ENCODE measurements around the gene PNO1. TPM values are rescaled to one million over a fixed set of nuclear protein-coding genes. Genes with fewer than 3 reads are reported as not detected.

The PNO1 gene
- total and polyA plus RNA-seq, 9 of the 15 experiments (the other 6 are each of a cell fraction or from before 2014, with no cell fraction given): 11.8 to 81.7 (median 41.1) TPM

DNA sequence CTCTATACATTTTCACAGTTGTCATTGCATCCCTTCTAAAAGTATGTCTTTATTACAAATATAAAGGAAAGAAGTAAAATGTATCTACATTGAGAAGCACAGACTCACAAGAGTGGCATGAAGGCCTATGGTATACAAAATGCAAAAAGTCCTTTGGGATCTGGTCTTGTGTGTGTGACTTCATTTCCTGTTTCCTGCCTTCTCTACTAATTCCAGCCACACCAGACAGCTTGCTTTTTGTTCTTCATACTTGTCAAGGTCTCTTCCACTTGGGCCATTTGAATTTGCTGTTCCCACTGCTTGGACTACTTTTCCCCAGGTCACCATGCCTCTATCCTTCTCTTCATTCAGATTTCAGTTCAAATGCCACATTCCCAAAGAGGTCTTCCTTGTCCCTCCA is 6.7 kb upstream of the PNO1 start (continued):
- TF ChIP-seq, protein P1, sequence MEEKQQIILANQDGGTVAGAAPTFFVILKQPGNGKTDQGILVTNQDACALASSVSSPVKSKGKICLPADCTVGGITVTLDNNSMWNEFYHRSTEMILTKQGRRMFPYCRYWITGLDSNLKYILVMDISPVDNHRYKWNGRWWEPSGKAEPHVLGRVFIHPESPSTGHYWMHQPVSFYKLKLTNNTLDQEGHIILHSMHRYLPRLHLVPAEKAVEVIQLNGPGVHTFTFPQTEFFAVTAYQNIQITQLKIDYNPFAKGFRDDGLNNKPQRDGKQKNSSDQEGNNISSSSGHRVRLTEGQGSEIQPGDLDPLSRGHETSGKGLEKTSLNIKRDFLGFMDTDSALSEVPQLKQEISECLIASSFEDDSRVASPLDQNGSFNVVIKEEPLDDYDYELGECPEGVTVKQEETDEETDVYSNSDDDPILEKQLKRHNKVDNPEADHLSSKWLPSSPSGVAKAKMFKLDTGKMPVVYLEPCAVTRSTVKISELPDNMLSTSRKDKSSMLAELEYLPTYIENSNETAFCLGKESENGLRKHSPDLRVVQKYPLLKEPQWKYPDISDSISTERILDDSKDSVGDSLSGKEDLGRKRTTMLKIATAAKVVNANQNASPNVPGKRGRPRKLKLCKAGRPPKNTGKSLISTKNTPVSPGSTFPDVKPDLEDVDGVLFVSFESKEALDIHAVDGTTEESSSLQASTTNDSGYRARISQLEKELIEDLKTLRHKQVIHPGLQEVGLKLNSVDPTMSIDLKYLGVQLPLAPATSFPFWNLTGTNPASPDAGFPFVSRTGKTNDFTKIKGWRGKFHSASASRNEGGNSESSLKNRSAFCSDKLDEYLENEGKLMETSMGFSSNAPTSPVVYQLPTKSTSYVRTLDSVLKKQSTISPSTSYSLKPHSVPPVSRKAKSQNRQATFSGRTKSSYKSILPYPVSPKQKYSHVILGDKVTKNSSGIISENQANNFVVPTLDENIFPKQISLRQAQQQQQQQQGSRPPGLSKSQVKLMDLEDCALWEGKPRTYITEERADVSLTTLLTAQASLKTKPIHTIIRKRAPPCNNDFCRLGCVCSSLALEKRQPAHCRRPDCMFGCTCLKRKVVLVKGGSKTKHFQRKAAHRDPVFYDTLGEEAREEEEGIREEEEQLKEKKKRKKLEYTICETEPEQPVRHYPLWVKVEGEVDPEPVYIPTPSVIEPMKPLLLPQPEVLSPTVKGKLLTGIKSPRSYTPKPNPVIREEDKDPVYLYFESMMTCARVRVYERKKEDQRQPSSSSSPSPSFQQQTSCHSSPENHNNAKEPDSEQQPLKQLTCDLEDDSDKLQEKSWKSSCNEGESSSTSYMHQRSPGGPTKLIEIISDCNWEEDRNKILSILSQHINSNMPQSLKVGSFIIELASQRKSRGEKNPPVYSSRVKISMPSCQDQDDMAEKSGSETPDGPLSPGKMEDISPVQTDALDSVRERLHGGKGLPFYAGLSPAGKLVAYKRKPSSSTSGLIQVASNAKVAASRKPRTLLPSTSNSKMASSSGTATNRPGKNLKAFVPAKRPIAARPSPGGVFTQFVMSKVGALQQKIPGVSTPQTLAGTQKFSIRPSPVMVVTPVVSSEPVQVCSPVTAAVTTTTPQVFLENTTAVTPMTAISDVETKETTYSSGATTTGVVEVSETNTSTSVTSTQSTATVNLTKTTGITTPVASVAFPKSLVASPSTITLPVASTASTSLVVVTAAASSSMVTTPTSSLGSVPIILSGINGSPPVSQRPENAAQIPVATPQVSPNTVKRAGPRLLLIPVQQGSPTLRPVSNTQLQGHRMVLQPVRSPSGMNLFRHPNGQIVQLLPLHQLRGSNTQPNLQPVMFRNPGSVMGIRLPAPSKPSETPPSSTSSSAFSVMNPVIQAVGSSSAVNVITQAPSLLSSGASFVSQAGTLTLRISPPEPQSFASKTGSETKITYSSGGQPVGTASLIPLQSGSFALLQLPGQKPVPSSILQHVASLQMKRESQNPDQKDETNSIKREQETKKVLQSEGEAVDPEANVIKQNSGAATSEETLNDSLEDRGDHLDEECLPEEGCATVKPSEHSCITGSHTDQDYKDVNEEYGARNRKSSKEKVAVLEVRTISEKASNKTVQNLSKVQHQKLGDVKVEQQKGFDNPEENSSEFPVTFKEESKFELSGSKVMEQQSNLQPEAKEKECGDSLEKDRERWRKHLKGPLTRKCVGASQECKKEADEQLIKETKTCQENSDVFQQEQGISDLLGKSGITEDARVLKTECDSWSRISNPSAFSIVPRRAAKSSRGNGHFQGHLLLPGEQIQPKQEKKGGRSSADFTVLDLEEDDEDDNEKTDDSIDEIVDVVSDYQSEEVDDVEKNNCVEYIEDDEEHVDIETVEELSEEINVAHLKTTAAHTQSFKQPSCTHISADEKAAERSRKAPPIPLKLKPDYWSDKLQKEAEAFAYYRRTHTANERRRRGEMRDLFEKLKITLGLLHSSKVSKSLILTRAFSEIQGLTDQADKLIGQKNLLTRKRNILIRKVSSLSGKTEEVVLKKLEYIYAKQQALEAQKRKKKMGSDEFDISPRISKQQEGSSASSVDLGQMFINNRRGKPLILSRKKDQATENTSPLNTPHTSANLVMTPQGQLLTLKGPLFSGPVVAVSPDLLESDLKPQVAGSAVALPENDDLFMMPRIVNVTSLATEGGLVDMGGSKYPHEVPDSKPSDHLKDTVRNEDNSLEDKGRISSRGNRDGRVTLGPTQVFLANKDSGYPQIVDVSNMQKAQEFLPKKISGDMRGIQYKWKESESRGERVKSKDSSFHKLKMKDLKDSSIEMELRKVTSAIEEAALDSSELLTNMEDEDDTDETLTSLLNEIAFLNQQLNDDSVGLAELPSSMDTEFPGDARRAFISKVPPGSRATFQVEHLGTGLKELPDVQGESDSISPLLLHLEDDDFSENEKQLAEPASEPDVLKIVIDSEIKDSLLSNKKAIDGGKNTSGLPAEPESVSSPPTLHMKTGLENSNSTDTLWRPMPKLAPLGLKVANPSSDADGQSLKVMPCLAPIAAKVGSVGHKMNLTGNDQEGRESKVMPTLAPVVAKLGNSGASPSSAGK (IDR thresholded peaks at IDR 0.05): no peak
- TF ChIP-seq FIP1L1 (IDR thresholded peaks at IDR 0.05; ENCODE audit: low read depth, low read length, poor library complexity, severe bottlenecking) (no peak), KAT7 (CRISPR knock-in tag; IDR thresholded peaks at IDR 0.05; ENCODE audit: borderline replicate concordance) (no peak), ZSCAN32 (CRISPR knock-in tag; IDR thresholded peaks at IDR 0.05) (no peak), ZNF253 (CRISPR knock-in tag; conservative IDR thresholded peaks at IDR 0.05) (no peak)
- TF ChIP-seq, protein P2, sequence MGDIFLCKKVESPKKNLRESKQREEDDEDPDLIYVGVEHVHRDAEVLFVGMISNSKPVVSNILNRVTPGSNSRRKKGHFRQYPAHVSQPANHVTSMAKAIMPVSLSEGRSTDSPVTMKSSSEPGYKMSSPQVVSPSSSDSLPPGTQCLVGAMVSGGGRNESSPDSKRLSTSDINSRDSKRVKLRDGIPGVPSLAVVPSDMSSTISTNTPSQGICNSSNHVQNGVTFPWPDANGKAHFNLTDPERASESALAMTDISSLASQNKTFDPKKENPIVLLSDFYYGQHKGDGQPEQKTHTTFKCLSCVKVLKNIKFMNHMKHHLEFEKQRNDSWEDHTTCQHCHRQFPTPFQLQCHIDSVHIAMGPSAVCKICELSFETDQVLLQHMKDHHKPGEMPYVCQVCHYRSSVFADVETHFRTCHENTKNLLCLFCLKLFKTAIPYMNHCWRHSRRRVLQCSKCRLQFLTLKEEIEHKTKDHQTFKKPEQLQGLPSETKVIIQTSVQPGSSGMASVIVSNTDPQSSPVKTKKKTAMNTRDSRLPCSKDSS (IDR thresholded peaks at IDR 0.05; ENCODE audit: low read depth, partially characterized antibody): no peak
- TF ChIP-seq, protein P3, sequence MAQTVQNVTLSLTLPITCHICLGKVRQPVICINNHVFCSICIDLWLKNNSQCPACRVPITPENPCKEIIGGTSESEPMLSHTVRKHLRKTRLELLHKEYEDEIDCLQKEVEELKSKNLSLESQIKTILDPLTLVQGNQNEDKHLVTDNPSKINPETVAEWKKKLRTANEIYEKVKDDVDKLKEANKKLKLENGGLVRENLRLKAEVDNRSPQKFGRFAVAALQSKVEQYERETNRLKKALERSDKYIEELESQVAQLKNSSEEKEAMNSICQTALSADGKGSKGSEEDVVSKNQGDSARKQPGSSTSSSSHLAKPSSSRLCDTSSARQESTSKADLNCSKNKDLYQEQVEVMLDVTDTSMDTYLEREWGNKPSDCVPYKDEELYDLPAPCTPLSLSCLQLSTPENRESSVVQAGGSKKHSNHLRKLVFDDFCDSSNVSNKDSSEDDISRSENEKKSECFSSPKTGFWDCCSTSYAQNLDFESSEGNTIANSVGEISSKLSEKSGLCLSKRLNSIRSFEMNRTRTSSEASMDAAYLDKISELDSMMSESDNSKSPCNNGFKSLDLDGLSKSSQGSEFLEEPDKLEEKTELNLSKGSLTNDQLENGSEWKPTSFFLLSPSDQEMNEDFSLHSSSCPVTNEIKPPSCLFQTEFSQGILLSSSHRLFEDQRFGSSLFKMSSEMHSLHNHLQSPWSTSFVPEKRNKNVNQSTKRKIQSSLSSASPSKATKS (CRISPR knock-in tag; IDR thresholded peaks at IDR 0.05): no peak
